ENCODE measurements around the gene FLNB.

The FLNB gene

DNA sequence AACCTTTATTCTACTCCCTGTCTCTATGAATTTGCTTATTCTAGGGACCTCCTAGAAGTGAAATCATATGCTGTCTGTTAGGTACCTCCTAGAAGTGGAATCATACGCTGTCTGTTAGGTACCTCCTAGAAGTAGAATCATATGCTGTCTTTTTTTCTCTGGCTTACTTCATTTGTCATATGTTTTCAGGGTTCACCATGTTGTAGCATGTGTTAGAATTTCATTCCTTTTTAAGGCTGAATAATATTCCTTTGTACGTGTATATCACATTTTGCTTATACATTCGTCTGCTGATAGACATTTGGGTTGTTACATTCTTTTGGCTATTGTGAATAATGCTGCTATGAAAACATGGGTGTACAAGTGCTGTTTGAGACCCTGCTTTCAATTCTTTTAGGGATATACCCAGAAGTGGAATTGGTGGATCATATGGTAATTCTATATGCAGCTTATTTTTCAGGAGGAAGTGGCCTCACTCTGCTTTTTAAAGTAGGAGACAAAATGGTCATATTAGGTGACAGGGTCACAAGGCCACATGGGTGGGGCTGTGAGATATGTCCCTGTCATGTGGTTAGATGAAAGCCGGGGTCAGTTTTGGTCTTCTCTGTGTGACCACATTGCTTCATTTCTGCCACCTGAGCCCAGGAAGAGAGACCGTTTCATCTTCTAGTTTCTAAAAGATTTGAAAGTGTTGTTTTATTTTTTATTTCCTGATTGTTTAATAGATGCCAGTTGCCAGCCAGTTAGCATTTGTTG is 76.7 kb downstream of the FLNB start:
- DNase-seq, result no peak

DNA sequence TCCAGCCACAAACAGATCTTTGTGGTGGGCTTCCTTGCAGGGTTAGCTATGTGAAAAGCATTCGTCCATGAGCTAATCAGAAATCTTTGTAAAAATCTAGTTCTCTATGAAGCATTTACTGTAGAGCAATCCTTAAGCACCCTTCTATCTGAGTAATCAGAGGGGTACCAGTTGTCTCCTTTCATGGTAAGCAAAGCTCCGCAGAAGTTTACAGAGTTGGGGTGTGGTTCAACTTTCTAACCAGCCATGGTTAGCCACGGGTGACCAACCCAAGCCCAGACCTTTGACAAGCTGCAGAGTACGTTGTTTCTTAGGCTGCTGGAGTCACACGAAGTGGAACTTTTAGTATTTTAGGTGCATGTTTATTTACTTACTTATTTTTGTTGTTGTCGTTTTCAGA is 77.4 kb downstream of the FLNB start:
- DNase-seq, result no peak

DNA sequence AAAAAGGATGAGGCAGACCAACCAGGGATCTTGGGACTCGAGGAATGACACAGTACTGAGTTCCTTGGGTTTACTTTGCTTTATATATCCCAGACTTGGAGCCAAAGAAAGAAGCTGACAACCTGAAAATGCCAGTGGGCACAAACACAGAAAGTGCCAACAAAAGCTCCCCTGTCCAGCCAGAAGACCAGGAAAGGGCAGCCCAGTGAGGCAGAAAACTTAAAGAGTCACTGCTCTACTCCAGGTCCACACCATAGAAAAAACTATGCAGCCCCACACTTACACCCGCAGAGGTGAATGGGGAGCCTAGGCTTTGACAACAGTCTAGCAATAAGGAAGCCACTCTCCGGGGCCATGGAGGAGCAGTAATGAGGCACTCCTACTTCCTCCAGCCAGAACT is 80.3 kb downstream of the FLNB start:
- no peak for DNase-seq

DNA sequence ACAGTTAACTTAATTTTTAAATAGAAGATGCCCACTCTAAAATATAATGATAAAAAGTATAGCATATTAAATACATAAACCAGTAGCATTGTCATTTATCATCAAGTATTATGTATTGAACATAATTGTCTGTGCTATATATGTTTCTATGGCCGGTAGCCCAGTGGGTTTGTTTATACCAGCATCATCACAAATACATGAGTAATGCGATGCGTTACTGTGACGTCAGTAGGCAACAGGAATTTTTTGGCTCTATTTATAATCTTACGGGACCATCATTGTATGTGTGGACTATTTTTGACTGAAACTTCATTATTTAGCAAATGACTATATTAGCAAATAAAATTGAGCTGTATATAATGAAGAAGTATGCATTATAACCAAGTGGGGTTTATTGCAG is 82.1 kb downstream of the FLNB start:
- no peak for DNase-seq

DNA sequence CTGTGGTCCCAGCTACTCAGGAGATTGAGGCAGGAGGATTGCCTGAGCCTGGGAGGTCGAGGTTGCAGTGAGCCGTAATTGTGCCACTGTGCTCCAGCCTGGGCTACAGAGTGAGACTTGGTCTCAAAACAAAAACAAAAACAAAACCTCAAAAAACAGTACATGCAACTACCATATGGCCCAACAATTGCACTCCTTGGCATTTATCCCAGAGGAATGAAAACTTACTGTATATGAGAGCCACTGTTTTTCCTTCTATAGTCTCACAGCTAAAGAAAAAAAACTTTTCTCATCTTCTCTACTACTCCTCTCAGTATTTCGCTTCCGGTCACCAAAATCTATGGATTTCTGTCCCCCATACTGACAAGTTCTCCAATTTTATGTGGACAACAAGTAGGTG is 84.3 kb downstream of the FLNB start:
- no peak for DNase-seq

DNA sequence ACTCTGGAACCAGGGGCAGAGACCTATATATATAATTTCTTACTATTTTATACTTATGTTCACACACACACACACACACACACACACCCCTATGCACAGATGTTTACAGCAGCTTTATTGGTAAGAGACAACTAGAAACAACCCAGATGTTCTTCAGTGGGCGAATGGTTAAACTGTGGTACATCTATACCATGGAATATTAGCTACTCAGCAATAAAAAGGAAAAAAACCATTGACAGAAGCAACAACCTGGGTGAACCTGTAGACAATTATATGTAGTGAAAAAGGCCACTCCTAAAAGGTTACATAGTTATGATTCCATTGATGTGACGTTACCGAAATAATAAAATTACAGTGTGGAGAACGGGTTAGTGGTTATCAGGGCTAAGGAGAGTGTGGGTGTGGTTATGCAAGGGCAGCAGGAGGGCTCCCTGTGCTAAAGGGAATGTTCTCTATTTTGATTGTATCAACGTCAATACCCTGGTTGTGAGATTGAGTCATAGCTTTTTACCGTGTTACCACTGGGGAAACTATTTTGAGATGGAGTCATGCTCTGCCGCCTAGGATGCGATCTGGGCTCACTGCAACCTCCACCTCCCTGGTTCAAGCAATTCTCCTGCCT is 85.5 kb downstream of the FLNB start:
- no peak for DNase-seq

DNA sequence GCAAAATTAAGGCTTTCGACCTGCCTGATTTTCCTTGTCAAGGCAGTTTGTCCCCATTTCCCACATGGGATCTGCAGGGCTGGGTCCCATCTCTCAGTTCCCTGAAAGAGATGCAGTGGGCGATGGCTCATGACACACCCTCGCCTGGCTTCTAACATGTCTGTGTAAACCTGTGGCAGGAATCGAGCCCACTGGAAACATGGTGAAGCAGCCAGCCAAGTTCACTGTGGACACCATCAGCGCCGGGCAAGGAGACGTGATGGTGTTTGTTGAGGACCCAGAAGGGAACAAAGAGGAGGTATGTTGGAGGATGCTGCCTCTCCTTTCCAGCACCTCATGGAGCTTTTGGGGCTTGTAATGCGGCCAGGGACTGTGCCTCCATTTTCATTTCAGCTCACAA is 86.4 kb downstream of the FLNB start:
- DNase-seq, result no peak

DNA sequence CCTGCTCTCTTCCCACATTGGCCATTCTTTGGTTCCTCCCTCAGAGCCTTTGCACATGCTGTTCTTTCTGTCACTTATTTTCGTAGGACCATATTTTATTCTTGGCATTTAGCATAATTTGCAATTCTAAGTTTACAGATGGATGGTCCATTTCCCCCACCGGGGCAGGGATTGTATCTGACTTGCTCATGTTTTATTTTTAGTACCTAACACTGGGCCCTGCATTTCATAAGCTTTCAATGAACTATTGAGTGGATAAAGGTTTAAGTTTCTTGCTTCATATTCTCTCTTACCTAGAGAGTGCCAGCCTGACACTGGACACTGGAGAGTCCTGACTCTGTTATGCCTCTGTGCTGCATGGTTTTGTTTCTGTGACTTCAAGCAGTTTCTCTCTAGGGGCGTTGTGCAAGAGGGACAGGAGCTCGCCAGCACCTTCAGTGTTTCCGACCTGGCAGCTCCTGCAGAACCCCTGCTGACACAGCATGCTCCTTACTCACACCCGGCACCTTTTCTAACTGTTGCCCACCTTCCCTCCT is 87.4 kb downstream of the FLNB start:
- DNase-seq, result no peak

DNA sequence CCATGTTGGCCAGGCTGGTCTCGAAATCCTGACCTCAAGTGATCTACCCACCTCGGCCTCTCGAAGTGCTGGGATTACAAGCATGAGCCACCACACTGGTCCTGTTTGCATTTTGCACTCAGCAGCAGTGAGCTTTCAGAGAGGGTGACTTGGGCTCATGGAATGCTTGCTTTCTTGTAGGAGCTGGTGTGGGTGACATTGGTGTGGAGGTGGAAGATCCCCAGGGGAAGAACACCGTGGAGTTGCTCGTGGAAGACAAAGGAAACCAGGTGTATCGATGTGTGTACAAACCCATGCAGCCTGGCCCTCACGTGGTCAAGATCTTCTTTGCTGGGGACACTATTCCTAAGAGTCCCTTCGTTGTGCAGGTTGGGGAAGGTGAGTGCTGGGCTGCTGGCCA is 90.3 kb downstream of the FLNB start:
- no peak for DNase-seq

DNA sequence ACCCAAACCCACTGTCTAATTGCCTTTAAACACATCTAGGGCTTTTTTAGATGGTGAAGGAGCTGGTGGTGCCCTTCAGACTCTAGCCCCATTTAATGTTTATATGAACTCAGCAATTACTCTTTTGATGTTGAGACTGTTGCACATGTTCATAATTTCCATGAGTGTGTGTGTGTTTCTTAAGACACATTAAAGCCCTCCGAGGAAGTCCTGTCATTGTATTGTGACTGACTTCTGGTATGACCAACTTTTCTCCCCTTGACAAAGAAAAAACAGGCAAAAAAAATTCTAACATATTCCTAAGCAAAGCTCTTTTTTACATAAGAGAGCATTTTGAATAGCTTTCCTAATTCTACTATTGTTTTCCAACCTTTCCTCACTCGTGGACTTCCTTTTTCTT is 91.6 kb downstream of the FLNB start:
- DNase-seq, result no peak

DNA sequence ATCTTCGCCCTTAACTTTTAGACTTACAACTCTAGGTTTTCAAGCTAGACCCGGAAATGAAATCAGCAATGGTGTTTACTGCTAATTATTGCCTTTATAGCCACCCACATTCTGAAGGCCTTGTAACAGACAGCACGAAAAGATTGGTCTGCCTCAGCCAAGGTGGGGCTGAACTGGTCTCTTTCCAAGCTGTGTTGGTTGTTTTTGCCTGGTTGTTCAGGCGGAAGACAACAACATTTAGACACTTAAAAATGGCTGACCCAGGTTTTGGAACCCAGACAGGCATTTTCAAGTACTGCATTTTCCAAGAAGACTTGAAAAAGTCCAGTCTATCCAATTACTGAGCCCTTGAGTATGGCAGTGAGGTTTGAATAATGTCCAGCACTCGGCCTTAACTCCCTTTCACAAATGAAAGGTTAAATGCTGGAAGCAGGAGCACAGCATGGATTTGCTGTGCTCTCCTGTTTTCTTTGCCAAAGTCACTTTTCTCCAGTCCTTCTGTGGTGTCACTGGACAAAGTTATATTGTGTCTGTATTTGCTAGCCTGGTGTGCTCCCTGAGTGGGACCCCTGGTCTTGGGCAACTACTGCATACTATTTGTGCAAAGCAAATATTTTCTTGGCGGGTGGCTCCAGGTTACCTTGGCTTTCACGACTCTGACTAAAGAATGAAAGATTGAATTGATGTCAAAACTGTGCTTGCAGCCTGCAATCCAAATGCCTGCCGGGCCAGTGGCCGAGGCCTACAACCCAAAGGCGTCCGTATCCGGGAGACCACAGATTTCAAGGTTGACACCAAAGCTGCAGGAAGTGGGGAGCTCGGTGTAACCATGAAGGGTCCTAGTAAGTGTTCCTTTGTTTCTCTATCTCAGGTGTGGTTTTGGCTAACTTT is 93.5 kb downstream of the FLNB start:
- no peak for DNase-seq

DNA sequence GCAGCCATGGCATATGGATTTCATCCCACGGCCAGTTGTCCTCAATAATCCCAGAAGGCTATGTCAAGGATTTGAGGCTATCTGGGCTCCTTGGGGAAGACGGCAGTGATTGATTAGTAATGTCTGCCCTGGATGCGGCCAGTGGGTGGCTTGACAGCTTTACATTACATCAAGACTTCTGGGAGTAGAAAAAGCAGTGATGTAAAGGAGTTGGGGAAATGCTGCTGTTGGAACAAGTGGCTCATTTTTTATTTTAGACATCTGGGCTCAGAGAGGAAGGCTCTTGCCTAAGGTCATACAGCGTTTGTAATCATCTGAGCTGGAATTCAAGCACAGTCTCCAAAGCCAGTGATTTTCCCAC is 94.1 kb downstream of the FLNB start:
- DNase-seq, result no peak

DNA sequence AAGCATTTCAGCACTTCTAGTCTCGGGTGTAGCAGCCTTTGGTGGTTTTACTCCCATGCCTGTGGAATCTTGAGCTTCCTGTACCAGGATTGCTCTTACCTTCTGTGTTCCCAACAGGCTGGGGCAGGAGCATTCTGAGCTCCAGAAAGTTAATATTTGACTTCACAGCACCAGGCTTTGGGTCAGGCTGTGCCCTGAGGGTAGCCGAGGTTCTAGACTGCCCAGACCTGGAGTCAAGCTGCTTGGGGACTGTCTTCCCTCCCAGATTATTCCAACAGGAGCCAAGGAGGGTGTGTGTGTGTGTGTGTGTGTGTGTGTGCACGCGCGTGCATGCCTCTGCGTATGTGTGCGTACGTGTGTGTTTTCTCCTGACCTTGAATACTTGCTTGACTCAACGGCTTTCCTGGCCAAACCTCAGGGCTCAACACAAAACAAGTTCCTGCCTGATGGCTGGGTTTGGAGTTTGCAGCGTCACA is 94.8 kb downstream of the FLNB start:
- DNase-seq, result no peak

DNA sequence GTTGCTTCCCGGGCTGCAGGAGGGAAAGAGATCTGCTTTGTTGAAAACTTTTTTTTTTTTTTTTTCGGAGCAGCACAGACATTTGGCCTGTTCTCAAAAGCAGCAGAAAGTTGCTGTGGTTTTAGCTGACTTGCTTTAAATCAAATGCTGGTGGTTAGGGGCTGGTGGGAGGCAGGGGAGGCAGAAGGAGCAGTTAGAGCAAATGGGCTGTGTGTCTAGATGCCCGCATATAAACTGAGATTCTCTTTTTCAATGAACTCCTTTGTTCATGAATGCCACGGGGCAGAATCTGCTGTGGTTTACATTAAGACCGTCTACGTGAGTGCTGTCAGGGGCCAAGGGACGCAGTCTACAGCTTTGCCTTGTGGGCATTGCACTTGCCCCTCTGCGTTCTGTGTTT is 95.9 kb downstream of the FLNB start:
- no peak for DNase-seq

DNA sequence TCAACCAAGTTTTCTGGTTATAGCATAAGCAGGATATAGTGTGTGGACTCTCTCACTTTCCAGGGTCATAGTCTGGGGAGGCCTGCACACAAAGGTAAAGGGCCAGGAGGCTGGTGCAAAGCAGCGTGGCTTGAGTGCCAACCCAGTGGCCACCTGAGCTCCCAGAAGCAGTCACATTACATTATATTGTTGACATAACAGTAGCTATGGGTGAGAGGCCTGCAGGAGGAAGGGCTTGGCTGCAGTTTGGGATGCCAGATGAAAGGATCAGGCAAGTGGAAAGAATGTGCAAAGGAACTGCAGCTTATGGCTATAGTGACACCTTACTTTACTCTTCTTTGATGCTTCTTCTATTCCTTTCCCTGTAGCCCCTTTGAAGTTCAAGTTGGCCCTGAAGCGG is 96.5 kb downstream of the FLNB start:
- no peak for DNase-seq

DNA sequence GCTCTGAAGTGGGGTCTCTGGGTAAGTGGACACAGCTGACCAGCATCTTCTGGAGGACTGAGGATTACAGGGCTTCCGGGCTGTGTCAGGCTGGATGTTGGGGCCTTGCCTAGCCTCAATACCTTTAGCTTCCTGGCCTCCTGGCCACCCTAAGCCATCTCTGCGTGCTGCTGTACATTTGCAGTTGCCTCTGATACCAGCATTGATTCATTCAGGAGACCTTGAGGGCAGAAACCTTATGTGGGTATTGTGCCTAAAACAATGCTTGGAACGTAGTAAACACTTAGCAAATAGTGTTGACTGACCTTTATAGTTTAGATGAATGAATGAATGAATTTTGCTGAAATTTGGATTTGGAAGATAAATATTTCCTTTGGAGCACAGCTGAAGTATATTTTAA is 97.0 kb downstream of the FLNB start:
- DNase-seq, result no peak

DNA sequence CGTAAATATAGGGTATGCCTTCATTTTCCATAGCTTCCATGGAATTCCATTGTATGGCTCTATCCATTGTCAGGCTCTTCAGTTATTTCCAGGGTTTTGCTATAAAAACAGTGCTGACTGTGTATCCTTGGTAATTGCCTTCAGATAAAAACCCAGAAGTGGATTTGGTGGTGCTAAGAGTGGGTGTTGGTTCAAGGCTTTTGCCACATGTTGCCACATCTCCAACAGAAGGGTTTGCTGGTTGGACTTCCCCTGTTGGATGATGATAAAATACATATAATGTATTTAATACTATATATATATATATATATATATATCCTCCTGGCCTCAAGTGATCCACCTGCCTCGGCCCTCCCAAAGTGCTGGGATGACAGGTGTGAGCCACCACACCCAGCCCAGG is 97.8 kb downstream of the FLNB start:
- no peak for DNase-seq

DNA sequence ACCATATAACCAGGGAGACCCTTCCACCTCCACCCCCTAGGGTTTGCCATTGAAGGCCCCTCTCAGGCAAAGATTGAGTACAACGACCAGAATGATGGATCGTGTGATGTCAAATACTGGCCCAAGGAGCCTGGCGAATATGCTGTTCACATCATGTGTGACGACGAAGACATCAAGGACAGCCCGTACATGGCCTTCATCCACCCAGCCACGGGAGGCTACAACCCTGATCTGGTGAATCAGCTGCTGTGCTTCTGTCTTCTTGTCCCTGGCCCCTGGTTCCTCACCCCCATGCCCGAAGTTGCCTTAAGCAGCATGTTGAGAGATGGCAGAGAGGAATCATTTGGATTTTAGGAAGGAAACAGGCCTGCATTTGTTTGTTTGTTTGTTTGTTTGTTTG is 98.4 kb downstream of the FLNB start:
- DNase-seq, result no peak

DNA sequence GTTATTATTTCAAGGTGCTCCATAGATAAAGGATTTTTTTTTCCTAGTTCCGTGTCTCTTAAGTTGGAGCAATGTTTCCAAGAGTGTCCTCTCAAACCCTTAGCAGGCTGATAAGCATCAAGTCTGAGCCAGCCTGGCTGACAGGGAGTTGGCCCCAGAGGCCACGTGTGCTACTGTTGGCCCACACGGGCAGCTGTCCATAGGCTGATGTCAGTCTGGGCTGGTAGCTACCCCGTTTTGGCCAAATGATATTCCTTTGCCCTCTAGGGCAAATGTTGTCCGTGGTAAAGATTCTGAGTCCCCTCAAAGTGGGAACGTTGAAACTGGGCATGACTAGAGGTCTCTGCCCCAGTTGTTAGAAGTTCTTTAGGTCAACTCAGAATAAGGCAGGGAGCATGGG is 99.4 kb downstream of the FLNB start:
- DNase-seq, result no peak

DNA sequence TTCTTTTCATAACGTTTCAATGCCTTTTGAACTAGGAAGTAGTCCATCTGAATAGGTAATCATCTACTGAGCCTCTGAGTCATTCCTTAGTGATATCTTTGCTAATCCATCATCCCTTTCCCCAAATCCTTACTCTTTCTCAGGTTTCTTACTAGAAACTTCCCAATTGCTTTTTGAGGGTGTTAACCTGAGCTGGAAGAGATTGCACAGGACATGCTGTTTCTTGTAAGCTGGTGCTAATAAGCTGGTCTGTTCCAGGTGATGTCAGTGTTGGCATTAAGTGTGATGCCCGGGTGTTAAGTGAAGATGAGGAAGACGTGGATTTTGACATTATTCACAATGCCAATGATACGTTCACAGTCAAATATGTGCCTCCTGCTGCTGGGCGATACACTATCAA is 101.5 kb downstream of the FLNB start:
- DNase-seq, result no peak

DNA sequence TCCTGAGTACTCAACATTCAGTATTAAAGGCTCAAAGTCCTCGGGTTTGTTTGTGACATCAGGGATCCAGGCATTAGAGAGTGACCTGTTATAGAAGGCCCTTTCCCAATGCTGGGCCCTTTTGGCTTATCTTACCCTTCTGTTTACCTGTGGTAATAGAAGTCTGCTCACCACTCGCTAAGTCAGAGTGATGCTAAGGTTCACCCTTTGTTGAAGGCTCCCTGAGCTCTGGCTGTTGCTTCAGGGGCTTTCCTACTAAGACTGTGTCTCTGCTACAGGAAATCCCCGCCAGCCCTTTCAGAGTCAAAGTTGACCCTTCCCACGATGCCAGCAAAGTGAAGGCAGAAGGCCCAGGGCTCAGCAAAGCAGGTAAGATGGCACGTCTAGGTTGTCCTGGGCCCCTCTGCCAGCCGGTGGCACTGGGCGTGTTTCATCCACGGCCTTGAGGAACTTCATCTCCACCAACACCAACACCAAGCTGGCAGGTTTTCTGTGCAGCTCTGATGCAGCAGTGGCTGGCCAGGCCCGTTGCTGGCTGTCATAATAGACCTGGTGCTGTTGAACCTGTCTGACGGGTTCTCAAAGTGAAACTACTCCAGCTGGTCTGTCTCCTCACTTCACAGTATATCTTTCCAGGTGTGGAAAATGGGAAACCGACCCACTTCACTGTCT is 103.4 kb downstream of the FLNB start:
- peak; percentile 54 for DNase-seq

DNA sequence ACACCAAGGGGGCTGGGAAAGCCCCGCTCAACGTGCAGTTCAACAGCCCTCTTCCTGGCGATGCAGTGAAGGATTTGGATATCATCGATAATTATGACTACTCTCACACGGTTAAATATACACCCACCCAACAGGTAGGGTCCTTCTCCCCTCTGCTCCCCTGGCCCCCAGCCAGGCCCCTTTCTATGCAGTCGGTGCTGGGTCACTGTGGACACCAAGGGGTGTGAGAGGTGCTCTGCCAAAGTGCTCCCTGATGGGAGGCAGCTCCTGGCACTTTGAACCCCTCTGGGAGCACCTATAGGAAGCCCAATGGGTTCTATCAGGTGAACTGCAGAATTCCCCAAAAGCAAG is 103.9 kb downstream of the FLNB start:
- DNase-seq, result no peak

DNA sequence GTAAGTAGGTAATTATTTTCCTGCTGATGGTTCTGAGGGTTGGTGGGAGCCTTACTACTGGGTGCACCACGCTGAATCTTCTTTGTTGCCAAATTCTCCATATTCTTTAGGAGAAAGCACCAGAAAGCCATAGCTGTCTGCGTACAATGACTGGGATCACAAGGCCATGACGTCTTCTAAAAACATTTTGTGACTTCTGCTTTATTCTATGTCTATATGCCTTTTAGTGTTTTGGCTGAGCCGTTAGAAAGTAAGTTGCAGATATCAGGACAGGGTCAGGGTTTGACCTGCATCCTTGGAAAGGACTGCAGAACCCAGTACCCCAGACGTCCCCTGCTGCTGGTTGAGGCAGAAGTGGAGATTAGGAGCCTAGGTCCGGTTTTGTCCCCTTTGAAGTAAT is 107.0 kb downstream of the FLNB start:
- no peak for DNase-seq
